Activated naive CD8-positive, alpha-beta T cell treated with anti-CD3 and anti-CD28 coated beads for 36 hours (primary cell): ENCODE data around the gene CADM4. TPM values are rescaled to one million over a fixed set of nuclear protein-coding genes. Genes with fewer than 3 reads are reported as not detected.
"Not testable (repeated sequence)": the region's sequence is repeated elsewhere in the genome, so short reads cannot be mapped to it uniquely, and the experiment has no call there.

Source experiments
- DNase-seq: peaks from one replicate; pipeline ENCODE4 v3.0.0; 2021
- H3K27ac Mint-ChIP-seq: one replicate; pipeline ENCODE4 v1.8.0; 2022; ENCODE audit warnings: mild to moderate bottlenecking, moderate library complexity, mixed read lengths
- H3K27me3 Mint-ChIP-seq: one replicate; pipeline ENCODE4 v1.8.0; 2022; ENCODE audit warnings: mild to moderate bottlenecking, mixed read lengths
- H3K36me3 Mint-ChIP-seq: one replicate; pipeline ENCODE4 v1.8.0; 2021; ENCODE audit warnings: mild to moderate bottlenecking, mixed read lengths
- H3K4me1 Mint-ChIP-seq: one replicate; pipeline ENCODE4 v1.8.0; 2021; ENCODE audit warnings: mixed read lengths
- H3K4me3 Mint-ChIP-seq: one replicate; pipeline ENCODE4 v1.8.0; 2022; ENCODE audit warnings: mild to moderate bottlenecking, moderate library complexity, mixed read lengths
- H3K9me3 Mint-ChIP-seq: one replicate; pipeline ENCODE4 v1.8.0; 2022; ENCODE audit warnings: mixed read lengths
- total RNA-seq, 2 experiments: library from RNA; stranded (reverse); gene quantifications; one replicate each; pipeline ENCODE4 v1.2.3, GENCODE V29; 2021

The CADM4 gene, protein sequence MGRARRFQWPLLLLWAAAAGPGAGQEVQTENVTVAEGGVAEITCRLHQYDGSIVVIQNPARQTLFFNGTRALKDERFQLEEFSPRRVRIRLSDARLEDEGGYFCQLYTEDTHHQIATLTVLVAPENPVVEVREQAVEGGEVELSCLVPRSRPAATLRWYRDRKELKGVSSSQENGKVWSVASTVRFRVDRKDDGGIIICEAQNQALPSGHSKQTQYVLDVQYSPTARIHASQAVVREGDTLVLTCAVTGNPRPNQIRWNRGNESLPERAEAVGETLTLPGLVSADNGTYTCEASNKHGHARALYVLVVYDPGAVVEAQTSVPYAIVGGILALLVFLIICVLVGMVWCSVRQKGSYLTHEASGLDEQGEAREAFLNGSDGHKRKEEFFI
- under 1 TPM; 0.26 to 0.29 TPM for total RNA-seq

DNA sequence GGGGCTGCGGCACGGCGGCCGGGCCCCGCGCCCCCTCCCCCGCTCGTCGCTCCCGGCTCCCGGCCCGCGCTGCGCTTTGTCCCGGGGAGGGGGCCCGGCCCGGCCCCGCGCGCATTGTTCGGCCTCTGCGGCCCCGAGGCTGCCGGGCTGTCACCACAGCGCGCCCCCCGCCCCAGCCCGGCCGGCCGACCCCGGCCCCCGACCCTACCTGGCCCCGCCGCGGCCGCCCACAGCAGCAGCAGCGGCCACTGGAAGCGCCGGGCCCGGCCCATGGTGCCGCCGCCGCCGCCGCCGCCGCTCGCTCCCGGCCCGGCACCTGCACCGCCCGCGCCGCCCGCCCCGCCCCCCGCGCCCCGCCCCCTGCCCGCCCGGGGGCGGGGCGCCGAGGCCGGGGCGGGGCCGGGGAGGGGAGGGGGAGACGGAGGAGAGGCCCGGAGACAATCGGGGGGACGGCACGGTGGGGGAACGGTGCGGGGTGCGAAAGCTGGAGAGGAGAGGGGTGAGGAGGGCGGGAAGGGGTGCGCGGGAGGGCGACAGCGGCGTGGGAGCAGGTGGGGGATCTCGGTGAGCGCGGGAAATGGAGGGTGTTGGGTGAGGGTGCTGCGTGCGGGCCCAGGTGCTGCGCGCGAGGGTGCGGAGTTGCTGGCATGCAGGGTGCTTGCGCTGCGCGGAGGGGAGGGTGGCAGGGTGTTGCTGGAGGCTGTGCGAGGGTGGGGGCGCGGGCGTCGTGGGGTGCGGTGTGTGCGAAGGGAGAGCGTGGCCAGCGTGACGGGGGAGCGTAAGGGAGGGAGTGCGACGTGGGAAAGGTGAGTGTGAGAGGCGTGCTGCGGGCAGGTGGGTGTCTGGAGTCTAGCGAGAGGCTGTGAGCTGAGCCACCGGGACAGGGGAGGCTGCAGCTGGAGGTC lies at the start of gene CADM4:
Gene CADM4 (minus strand): TSS at position 332 of the 905 bp plus-strand sequence. CDS start 60 bp downstream, at position 272.
- Mint-ChIP-seq H3K27ac (no peak within 1 kb of the TSS), H3K4me1 (peaks cover 4% of the 10 kb centered on the region)
- DNase-seq = peak; percentile 34

DNA sequence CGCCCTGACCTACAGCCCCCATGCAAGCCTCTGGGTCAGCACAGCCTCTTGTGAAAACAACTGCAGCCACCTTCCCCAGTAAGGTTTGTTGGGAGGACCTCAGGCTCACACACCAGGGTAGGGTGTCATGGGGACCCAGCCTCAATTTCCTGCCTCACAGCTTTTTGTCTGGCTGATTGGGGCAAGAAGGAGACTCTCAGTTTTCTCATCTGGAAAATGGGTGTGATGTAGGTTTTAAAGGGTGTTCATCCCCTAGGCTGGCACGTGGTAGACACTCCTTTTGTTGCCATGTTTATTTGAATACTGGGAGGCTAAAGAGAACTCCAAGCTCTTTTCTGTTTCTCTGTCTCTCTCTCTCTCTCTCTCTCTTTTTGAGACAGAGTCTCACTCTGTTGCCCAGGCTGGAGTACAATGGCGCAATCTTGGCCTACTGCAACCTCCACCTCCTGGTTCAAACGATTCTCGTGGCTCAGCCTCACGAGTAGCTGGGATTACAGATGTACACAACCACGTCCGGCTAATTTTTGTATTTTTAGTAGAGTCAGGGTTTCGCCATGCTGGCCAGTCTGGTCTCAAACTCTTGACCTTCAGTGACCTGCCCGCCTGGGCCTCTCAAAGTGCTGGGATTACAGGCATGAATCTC lies 48.5 kb upstream of the CADM4 start:
- Mint-ChIP-seq H3K27ac (no peak overlapping the region), H3K36me3 (no peaks in the 10 kb centered on the region), H3K27me3 (peaks cover 7% of the 10 kb centered on the region), H3K9me3 (peaks cover 14% of the 10 kb centered on the region), H3K4me1 (no peaks in the 10 kb centered on the region), H3K4me3 (no peak overlapping the region)
- no peak for DNase-seq

More for the DNA sequence above, at the start of gene CADM4:
- no peaks in the 10 kb centered on the region for H3K9me3 Mint-ChIP-seq
- H3K4me3 Mint-ChIP-seq = peak within 1 kb of the TSS; percentile 75
- H3K27me3 Mint-ChIP-seq = peaks cover 57% of the 10 kb centered on the region
- H3K36me3 Mint-ChIP-seq = no peaks in the 10 kb centered on the region

- no peak for DNase-seq
- Mint-ChIP-seq H3K27me3 (peaks cover 2% of the 10 kb centered on the region), H3K9me3 (peaks cover 14% of the 10 kb centered on the region), H3K4me3 (no peak overlapping the region), H3K27ac (no peak overlapping the region), H3K36me3 (no peaks in the 10 kb centered on the region), H3K4me1 (no peaks in the 10 kb centered on the region)
Observed at GRCh38 chr19:43687660-43687997, 48.0 kb upstream of the CADM4 start.

GRCh38 chr19:43684326-43684725 lies 44.7 kb upstream of the CADM4 start:
- DNase-seq = no peak
- Mint-ChIP-seq H3K27ac (no peak overlapping the region), H3K9me3 (no peaks in the 10 kb centered on the region), H3K4me1 (no peaks in the 10 kb centered on the region), H3K4me3 (no peak overlapping the region), H3K27me3 (no peaks in the 10 kb centered on the region), H3K36me3 (no peaks in the 10 kb centered on the region)

GRCh38 chr19:43683905-43684304 lies 44.3 kb upstream of the CADM4 start:
- Mint-ChIP-seq H3K4me3 (no peak overlapping the region), H3K9me3 (no peaks in the 10 kb centered on the region), H3K27me3 (no peaks in the 10 kb centered on the region), H3K4me1 (no peaks in the 10 kb centered on the region), H3K36me3 (no peaks in the 10 kb centered on the region), H3K27ac (no peak overlapping the region)
- no peak for DNase-seq

DNA sequence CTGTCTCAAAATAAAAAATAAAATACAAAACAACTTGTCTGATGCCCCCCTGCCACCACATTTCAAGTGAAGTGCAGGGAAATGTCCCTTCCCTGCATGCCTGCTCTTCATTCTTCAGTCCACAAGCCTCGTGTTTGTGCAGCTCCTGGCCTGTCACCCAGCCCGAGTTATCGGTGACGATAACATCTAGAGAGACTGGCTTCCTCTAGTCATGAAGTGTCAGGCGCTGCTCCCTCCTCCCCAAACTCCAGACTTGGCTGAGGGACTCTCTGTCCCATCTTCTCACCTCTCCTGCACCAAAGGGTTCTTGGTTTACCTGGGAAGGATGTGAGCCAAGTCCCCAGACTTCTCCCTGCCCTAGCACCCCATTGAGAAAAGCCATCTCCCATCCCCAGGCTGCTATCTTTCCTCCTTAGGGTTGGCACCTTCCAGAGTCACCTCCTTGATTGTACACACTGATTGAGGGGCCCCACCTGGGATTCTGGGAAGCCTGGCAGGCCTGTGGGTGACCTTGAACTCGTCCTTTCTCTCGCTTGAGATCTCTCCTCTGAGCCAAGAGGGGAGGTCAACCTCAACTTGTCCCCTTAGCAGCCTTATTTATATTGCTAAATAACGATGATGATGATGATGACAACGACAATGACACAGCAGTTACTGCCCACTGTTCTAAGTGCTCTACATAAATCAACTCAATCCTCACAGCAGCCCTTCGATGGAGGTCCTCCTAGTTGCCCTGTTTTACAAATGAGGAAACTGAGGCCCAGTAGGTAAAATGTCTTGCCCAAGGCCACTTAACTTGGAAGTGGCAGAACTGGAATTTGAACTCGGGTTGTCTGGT lies 43.4 kb upstream of the CADM4 start:
- no peaks in the 10 kb centered on the region for H3K36me3 Mint-ChIP-seq
- no peaks in the 10 kb centered on the region for H3K9me3 Mint-ChIP-seq
- no peak for DNase-seq
- no peak overlapping the region for H3K4me3 Mint-ChIP-seq
- H3K4me1 Mint-ChIP-seq = no peaks in the 10 kb centered on the region
- no peak overlapping the region for H3K27ac Mint-ChIP-seq
- no peaks in the 10 kb centered on the region for H3K27me3 Mint-ChIP-seq

DNA sequence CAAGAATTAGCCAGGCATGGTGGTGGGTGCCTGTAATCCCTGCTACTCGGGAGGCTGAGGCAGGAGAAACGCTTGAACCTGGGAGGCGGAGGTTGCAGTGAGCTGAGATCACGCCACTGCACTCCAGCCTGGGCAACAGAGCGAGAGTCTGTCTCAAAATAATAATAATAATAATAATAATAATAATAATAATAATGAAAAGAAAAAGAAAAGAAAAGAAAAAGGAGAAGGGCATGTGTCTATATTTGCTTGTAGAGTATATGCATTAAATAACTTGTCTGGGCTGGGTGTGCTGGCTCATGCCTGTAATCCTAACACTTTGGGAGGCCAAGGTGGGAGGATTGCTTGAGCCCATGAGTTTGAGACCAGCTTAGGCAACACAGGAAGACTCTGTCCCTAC lies 42.6 kb upstream of the CADM4 start:
- H3K9me3 Mint-ChIP-seq, H3K4me1 Mint-ChIP-seq, H3K4me3 Mint-ChIP-seq, H3K27me3 Mint-ChIP-seq, DNase-seq, H3K36me3 Mint-ChIP-seq, H3K27ac Mint-ChIP-seq: not testable (repeated sequence)

- Mint-ChIP-seq H3K36me3 (no peaks in the 10 kb centered on the region), H3K4me3 (no peak overlapping the region), H3K9me3 (no peaks in the 10 kb centered on the region), H3K4me1 (no peaks in the 10 kb centered on the region), H3K27ac (no peak overlapping the region), H3K27me3 (no peaks in the 10 kb centered on the region)
- DNase-seq = no peak
Observed at GRCh38 chr19:43681821-43682220, 42.2 kb upstream of the CADM4 start.

DNA sequence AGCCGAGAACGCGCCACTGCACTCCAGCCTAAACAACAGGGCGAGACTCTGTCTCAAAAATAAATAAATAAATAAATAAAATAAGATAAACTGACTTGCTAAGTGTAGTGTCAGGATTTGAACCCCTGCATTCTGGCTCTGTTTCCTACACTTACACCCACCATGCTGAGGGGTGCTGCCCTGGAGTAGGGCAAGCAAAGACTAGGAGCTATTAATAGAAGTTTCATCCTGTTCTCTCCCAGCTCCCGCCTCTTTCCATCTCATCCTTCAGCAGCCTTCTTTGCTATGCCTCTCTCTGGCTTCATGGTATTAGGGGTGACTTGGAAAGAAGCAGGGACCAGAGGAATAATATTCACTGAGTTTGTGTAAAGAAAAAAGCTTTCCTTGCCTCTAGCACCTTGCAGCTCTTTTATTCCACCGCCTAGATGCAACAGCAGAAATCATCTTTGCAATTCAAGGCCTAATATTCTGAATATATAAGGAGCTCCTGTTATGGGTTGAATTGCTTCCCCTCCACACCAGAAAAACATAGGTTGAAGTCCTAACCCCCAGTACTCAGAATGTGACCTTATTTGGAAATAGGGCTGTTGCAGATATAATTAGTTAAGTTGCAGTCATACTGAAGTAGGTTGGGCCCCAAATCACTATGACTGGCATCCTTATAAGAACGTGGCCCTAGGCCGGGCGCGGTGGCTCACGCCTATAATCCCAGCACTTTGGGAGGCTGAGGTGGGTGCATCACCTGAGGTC lies 39.0 kb upstream of the CADM4 start:
- Mint-ChIP-seq H3K36me3 (no peaks in the 10 kb centered on the region), H3K27me3 (no peaks in the 10 kb centered on the region), H3K4me3 (no peak overlapping the region), H3K4me1 (peaks cover 9% of the 10 kb centered on the region), H3K9me3 (no peaks in the 10 kb centered on the region), H3K27ac (no peak overlapping the region)
- no peak for DNase-seq

GRCh38 chr19:43675906-43676305 lies 36.3 kb upstream of the CADM4 start:
- Mint-ChIP-seq H3K4me3 (no peak overlapping the region), H3K36me3 (no peaks in the 10 kb centered on the region), H3K27me3 (no peaks in the 10 kb centered on the region), H3K4me1 (peaks cover 9% of the 10 kb centered on the region), H3K9me3 (no peaks in the 10 kb centered on the region), H3K27ac (peak overlapping the region; percentile 2)
- DNase-seq = no peak

GRCh38 chr19:43675269-43675879 lies 35.7 kb upstream of the CADM4 start:
- Mint-ChIP-seq H3K27ac (peak overlapping the region; percentile 39), H3K27me3 (peaks cover 1% of the 10 kb centered on the region), H3K4me1 (peaks cover 11% of the 10 kb centered on the region), H3K36me3 (no peaks in the 10 kb centered on the region), H3K9me3 (no peaks in the 10 kb centered on the region), H3K4me3 (peak overlapping the region; percentile 20)
- DNase-seq = no peak

DNA sequence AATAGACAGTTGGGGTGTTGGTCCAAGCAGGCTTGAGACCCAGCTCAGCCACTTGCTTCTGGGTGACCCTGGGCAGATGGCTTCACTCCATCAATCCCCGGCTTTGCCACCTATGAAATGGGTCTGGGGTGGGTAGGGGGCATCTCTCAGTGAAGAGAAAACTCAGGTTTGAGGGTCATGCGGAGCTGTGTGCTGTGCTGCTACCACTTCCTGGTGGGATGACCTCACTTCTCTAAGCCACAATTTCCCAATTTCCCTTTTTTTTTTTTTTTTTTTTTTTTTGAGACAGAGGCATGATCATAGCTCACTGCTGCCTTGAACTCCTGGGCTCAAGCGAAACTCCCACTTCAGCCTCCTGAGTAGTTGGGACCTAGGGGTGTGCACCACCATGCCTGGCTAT lies 34.9 kb upstream of the CADM4 start:
- H3K36me3 Mint-ChIP-seq = no peaks in the 10 kb centered on the region
- peaks cover 4% of the 10 kb centered on the region for H3K27me3 Mint-ChIP-seq
- no peaks in the 10 kb centered on the region for H3K9me3 Mint-ChIP-seq
- no peak overlapping the region for H3K27ac Mint-ChIP-seq
- no peak for DNase-seq
- peaks cover 18% of the 10 kb centered on the region for H3K4me1 Mint-ChIP-seq
- no peak overlapping the region for H3K4me3 Mint-ChIP-seq

- H3K27me3 Mint-ChIP-seq = peaks cover 4% of the 10 kb centered on the region
- H3K36me3 Mint-ChIP-seq = no peaks in the 10 kb centered on the region
- no peak for DNase-seq
- peaks cover 18% of the 10 kb centered on the region for H3K4me1 Mint-ChIP-seq
- no peak overlapping the region for H3K27ac Mint-ChIP-seq
- no peak overlapping the region for H3K4me3 Mint-ChIP-seq
- H3K9me3 Mint-ChIP-seq = no peaks in the 10 kb centered on the region
Observed at GRCh38 chr19:43674183-43674582, 34.5 kb upstream of the CADM4 start.

GRCh38 chr19:43673637-43674036 lies 34.0 kb upstream of the CADM4 start:
- no peak for DNase-seq
- no peaks in the 10 kb centered on the region for H3K9me3 Mint-ChIP-seq
- peaks cover 4% of the 10 kb centered on the region for H3K27me3 Mint-ChIP-seq
- H3K4me3 Mint-ChIP-seq = no peak overlapping the region
- no peak overlapping the region for H3K27ac Mint-ChIP-seq
- H3K4me1 Mint-ChIP-seq = peaks cover 18% of the 10 kb centered on the region
- H3K36me3 Mint-ChIP-seq = no peaks in the 10 kb centered on the region
